SKM-1 treated with dmso at 0.1 percent for 144 hours (cell line): Measurements from ENCODE around the gene MSANTD7.
"Not testable (repeated sequence)": the region's sequence is repeated elsewhere in the genome, so short reads cannot be mapped to it uniquely, and the experiment has no call there.

ENCODE experiments used
- DNase-seq: peaks from one replicate; lab custom pipeline; 2025; ENCODE audit not compliant: unreplicated experiment; lab: John Stamatoyannopoulos, UW

The MSANTD7 gene

GRCh38 chr10:14837003-14837756 lies 926 bp upstream of the MSANTD7 start:
- no peak for DNase-seq

- DNase-seq, result no peak
Measured at GRCh38 chr10:14838582-14839304, 637 bp downstream of the MSANTD7 start.

- DNase-seq, result no peak
Measured at GRCh38 chr10:14839305-14839695, 1.2 kb downstream of the MSANTD7 start.

DNA sequence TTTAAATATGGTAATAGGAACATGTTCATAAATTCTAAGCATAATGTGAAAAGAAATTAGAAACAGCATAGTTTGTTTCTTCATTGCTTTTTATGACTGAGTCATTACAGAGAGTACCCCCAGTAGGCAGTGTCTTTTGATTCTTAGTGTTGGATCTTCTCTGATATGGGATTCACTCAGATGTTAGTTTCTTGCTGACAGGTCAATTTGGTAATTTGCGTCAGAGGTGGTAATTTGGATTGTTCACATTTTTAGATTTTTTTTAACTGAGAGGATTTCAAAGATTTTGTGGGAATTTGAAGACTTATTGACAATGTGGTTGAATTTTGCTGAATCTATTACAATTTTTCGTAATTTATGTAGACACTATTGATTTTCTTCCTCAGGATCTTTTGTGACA lies 2.1 kb downstream of the MSANTD7 start:
- DNase-seq, result no peak

- DNase-seq, result no peak
Measured at GRCh38 chr10:14843327-14843988, 5.4 kb downstream of the MSANTD7 start.

GRCh38 chr10:14844948-14845347 lies 6.8 kb downstream of the MSANTD7 start:
- no peak for DNase-seq

DNA sequence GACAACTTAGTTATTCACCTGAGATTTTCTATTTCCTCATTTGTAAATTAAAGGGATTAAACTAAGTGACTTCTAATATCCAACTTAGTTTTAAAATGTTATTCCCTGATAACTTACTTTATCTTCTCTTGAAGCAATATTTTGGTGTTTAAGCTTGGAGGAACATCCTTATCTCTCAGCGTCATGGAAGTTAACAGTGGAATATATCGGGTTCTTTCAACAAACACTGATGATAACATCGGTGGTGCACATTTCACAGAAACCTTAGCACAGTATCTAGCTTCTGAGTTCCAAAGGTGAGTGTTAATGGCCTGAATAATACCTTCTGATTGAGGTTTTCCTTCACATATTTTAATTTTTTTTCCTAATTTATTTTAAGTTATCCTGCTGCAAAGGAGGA lies 14.1 kb downstream of the MSANTD7 start:
- DNase-seq, result no peak

DNA sequence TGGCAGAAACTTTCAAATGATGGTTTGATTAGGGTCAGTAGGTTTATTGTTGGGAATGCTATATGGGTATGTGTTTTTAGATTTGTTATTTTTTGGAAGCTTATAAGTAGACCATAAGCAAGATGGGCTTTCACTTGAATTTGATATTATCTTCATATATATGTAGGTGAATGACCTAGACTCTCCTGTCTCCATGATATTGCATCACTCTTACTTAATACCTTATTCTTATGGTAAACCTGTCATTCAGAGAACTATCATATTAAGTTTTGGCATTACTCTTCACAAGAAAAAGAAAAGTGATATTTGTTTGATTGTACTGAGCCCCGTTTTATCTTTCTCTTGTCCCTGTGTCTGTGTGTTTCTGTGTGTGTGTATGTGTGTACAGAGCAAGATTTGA lies 17.3 kb downstream of the MSANTD7 start:
- no peak for DNase-seq

DNA sequence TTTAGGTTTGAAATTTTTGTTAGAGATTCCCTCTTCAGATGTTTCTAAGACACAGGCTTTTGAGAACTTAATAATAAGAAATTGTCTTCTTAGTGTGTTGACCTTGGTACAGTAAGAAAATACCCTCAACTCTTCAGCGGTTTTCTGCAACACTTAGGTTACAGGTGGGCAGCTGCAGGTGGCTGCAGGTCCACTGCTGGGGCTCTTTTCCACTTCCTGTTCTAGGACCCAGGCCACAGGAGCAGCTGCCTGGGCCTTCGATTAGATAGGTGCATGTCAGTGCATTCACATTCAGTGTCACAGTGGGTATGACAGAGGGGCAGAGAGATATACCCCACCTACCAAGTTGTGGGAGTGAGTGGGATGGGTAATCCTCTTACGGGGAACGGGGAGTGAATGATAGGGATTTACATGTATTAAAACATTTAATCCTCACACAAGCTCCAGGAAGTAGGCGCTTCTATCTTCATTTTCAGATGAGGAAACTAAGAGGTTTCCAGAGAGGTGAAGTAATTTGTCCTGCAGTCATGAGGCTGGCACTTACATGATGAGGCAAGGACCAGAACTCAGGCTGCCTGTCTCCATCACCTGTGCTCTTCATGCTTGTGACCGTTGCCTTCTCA lies 20.3 kb downstream of the MSANTD7 start:
- DNase-seq, result no peak

- no peak for DNase-seq
Measured at GRCh38 chr10:14859043-14859442, 20.9 kb downstream of the MSANTD7 start.

DNA sequence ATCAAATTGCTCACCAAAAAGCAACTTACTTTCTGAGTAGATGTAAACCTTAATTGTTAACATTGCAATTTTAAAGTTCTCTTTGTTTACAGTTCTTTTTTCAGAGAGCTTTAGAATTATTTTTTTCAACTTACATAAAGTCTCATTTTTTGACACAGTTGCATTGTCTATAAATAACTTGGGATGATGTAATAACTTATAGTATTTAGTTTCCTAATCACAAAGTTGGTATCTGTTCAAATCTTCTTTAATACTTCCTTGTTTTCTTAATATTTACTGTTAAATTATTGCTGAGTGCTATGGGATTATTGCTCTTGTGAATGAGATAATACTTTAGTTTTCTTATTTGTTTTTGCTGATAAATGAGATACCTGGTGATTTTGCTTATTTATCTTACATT lies 21.7 kb downstream of the MSANTD7 start:
- no peak for DNase-seq

DNA sequence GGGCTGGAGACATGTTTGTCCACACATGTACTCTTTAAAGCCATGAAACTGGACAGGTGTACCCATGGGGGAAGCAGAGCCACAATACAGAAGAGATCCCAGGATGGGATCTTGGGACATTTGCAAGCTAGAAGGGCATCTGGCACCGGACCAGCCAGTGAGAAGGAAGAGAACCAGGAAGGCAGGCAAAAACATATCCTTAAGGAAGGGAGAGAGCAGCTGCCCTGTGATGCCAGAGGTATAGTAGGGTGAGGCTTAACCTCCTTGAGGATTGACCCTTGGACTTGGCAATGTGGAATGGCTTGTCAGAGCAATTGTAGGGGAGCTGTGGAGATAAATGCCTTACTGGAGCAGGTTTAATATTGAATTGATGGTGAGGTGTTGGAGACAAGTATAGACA lies 22.7 kb downstream of the MSANTD7 start:
- DNase-seq, result no peak

- not testable (repeated sequence) for DNase-seq
Measured at GRCh38 chr10:14864466-14864865, 26.4 kb downstream of the MSANTD7 start.

- DNase-seq, result not testable (repeated sequence)
Measured at GRCh38 chr10:14864871-14865270, 26.8 kb downstream of the MSANTD7 start.

- DNase-seq, result no peak
Measured at GRCh38 chr10:14873090-14873760, 35.1 kb downstream of the MSANTD7 start.

- no peak for DNase-seq
Measured at GRCh38 chr10:14875941-14876340, 37.8 kb downstream of the MSANTD7 start.

DNA sequence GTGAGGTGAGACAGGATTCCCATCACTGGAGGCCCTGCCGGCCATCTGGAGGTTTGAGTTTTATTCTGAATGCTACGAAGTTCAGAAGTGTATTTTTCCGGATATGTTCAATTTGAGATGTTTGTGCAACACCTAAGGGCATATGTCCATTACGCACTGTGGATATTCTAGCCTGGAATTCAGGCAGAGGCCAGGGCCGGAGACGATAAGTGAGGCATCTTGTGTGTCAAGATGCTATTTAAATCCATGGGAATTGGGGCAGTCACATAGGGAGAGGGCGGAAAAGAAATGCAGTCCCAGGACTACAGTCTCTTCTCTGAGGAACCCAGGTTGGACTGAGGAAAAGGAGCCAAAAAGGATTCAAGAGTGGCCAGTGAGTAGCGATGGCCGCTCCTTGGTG lies 38.7 kb downstream of the MSANTD7 start:
- no peak for DNase-seq

- DNase-seq, result peak; percentile 57
Measured at GRCh38 chr10:14878266-14879123, 40.4 kb downstream of the MSANTD7 start, which contains the start of gene SUV39H2. SUV39H2 (plus strand) TSS chr10:14878866; CDS start chr10:14878889, 23 bp downstream.

DNA sequence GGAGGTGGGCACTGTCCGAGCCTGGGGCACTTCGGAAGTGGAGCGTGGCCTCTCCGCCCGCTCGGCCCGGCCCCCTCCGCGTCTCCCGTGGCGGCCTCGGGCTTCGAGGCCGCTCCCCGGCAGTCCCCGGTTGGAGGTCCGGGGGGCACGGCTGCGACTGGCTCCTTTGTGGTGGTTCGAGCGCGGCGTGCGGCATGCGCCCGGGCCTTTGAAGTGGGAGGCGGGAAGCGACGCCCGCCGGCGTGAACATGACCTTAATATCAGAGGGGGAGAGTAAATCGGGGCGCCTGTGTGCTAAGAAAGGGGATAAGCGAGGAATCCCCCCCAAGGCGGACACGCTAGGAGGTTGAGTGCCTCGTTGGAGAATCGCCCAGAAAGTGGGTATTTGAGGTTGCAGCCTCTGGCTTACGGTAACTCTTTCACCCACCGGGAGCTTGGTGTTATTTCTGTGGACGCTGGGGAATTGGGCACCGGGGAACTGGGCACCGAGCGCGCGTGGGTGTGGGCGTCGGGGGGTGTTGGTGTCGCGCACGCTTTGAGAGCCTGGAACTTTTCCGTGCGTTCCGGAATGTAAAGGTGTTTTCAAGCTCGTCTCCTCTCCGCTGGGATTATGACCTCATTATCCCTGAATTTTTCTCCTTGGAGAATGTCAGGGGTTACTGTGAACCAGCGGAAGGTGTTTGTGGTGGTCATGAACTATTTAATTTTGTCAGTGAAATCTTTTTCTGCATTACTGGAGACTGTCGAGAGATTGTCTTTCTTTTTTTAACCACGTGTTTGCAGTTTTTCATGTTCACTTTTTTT lies 41.2 kb downstream of the MSANTD7 start:
- DNase-seq, result no peak
